ENCODE measurements around the gene CYP2B6. TPM values are rescaled to one million over a fixed set of nuclear protein-coding genes. Genes with fewer than 3 reads are reported as not detected.

Gene CYP2B6
- total and polyA plus RNA-seq, 8 donors: 0.87 TPM; not detected in 7

GRCh38 chr19:40947573-40947972 lies 43.5 kb upstream of the CYP2B6 start:
- H3K4me3 ChIP-seq: no peak overlapping the region
- TF ChIP-seq EP300 (IDR thresholded peaks at IDR 0.05) (no peak), CTCF (IDR thresholded peaks at IDR 0.05) (no peak)
- H3K36me3 ChIP-seq: no peaks in the 10 kb centered on the region
- intact Hi-C loops (cut with DNase I; ENCODE audit: low total_unique reads): no loop called here
- H3K27ac ChIP-seq: no peak overlapping the region
- peaks cover 0 to 13% (median 9%) of the 10 kb centered on the region in 4 donors for H3K9me3 ChIP-seq
- H3K27me3 ChIP-seq: peaks cover 0 to 18% (median 0%) of the 10 kb centered on the region in 3 donors
- WGBS, 5 donors: 33 to 71% (median 58%) methylated on average over 1 to 2 of the region's 2 CpGs
- H3K4me1 ChIP-seq: no peaks in the 10 kb centered on the region
- DNase-seq: no peak

GRCh38 chr19:40948580-40949299 lies 42.3 kb upstream of the CYP2B6 start:
- no peaks in the 10 kb centered on the region for H3K36me3 ChIP-seq
- peaks cover 6 to 23% (median 21%) of the 10 kb centered on the region in 4 donors for H3K9me3 ChIP-seq
- no peak for DNase-seq
- no peak overlapping the region for H3K4me3 ChIP-seq
- intact Hi-C loops (cut with DNase I; ENCODE audit: low total_unique reads): no loop called here
- peaks cover 0 to 16% (median 0%) of the 10 kb centered on the region in 3 donors for H3K27me3 ChIP-seq
- WGBS, 5 donors: 85 to 92% (median 90%) methylated on average over 18 of the region's 18 CpGs
- TF ChIP-seq CTCF (IDR thresholded peaks at IDR 0.05) (no peak), POLR2AphosphoS5 (IDR thresholded peaks at IDR 0.05) (no peak), EP300 (IDR thresholded peaks at IDR 0.05) (no peak), POLR2A (IDR thresholded peaks at IDR 0.05) (no peak)
- no peak overlapping the region for H3K27ac ChIP-seq
- no peaks in the 10 kb centered on the region for H3K4me1 ChIP-seq

GRCh38 chr19:40954573-40954972 lies 36.5 kb upstream of the CYP2B6 start:
- Histone ChIP-seq H3K27me3 (peaks cover 0 to 8% (median 0%) of the 10 kb centered on the region in 3 donors), H3K9me3 (peaks cover 27 to 58% (median 49%) of the 10 kb centered on the region in 4 donors), H3K4me3 (no peak overlapping the region), H3K27ac (no peak overlapping the region), H3K36me3 (no peaks in the 10 kb centered on the region), H3K4me1 (no peaks in the 10 kb centered on the region)
- no peak for TF ChIP-seq POLR2AphosphoS5 (IDR thresholded peaks at IDR 0.05)
- TF ChIP-seq EP300 (IDR thresholded peaks at IDR 0.05): no peak
- no peak for TF ChIP-seq POLR2A (IDR thresholded peaks at IDR 0.05)
- no peak for TF ChIP-seq CTCF (IDR thresholded peaks at IDR 0.05)
- WGBS, 5 donors: 85 to 96% (median 86%) methylated on average over 10 of the region's 10 CpGs
- intact Hi-C loops (cut with DNase I; ENCODE audit: low total_unique reads): no loop called here
- no peak for DNase-seq

- 76 to 93% (median 89%) methylated on average over 1 of the region's 1 CpG for WGBS, 5 donors
- no peaks in the 10 kb centered on the region for H3K4me1 ChIP-seq
- H3K9me3 ChIP-seq: peaks cover 15 to 29% (median 22%) of the 10 kb centered on the region in 4 donors
- H3K27me3 ChIP-seq: peaks cover 0 to 24% (median 0%) of the 10 kb centered on the region in 3 donors
- no peaks in the 10 kb centered on the region for H3K36me3 ChIP-seq
- no peak overlapping the region for H3K27ac ChIP-seq
- DNase-seq: no peak
- TF ChIP-seq POLR2A (IDR thresholded peaks at IDR 0.05) (no peak), EP300 (IDR thresholded peaks at IDR 0.05) (no peak), POLR2AphosphoS5 (IDR thresholded peaks at IDR 0.05) (no peak), CTCF (IDR thresholded peaks at IDR 0.05) (no peak)
- H3K4me3 ChIP-seq: no peak overlapping the region
- intact Hi-C loops (cut with DNase I; ENCODE audit: low total_unique reads): no loop called here
These were observed 31.7 kb upstream of the CYP2B6 start for GRCh38 chr19:40959338-40959737.

Data from stomach (tissue), 9 donors.